HG02588 (cell line): ENCODE data around the gene MCCD1.
A peak's percentile ranks its signal among the peaks of the same experiment; 100 is the strongest.
"Not testable (repeated sequence)": the region's sequence is repeated elsewhere in the genome, so short reads cannot be mapped to it uniquely, and the experiment has no call there.

Experiments
- ATAC-seq: cut with Tn5 transposase; IDR thresholded peaks from one replicate; pipeline ENCODE4 v1.9.1; 2021; ENCODE audit warnings: mild to moderate bottlenecking, moderate library complexity; ENCODE audit not compliant: unreplicated experiment

The MCCD1 gene, protein sequence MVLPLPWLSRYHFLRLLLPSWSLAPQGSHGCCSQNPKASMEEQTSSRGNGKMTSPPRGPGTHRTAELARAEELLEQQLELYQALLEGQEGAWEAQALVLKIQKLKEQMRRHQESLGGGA

DNA sequence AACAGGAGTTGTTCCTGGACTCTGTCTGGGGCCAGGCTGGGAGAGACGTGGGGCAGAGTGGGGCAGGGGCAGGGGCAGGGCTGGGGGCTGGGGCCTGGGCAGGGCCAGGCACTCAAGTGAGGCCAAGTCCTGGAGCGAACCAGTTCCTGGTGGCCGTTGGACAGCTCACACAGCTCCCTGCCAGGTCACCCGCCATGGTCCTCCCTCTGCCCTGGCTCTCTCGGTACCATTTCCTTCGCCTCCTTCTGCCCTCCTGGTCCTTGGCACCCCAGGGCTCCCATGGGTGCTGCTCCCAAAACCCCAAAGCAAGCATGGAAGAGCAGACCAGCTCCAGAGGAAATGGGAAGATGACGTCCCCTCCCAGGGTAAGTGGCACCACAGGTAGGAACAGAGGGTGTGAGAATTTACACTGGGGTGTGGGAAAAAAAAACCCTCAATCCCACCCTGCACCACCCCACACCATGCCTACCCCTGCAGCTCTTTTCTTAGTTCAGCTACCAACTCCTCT, at the start of gene MCCD1:
Gene MCCD1 (plus strand): TSS at position 142 of the 508 bp plus-strand sequence. CDS start 53 bp downstream, at position 195.
- no peak for ATAC-seq

DNA sequence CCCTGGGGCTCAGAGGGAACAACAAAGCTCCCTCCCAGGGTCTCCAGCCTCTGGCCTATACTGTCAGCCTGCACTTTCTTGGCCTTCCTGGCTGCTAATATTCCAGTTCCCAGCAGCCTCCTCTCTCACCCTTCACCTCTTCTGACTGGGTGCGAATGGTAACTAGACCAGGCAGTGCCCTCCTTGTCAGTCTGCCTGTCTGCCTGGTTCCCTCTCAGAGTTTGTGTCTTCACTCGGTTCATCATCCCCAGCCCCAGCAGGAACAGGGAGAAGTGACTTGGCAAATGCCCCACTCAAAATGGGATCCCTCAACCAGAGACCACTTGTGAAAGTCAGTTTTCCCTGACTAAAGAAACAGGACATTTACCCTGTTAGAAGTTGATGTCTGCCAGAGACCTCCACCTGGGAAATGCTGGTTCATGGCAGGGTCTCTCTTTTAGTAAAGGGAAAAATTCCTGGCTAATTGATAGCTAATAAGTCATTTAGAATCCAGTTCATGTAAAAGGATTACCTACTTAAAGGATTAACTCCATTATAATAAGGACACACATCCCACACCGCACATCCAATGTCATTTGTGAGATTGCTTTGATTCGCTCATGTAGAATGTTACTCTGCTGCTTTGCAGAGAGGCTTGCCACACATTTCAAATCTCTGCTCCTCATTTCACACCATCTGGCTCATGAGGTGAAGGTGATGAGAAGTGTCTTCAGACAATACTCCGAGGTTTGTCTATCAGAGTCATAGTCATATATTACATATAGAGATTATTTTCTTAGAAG, 49.4 kb upstream of the MCCD1 start:
- ATAC-seq: no peak

DNA sequence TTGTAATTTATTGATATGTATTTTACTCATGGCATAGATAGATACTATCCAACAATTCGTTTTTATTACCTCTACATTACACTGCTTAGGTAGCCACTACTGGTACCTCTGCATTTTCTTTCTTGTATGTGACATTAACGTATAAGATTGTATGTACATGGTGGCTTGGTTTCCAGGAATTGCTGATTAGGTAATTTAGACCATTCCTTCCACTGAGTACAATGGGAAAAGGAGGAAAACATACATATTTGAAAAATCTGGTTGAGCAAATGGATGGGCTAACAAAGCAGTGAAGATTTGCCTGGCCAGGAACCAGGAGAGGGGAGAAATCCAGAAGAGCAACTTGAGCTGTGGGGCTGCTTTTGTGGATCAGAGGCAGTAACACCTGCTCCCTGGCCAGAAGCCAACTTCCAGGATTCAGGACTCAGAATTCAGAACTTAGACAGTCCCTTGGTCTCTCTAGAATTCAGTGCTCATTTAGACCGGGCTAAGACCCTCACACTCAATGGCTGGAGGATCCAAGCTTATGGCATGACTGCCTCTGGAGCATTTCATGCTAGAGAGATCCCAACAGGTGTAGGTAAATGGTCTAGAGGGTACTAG, 48.7 kb upstream of the MCCD1 start:
- no peak for ATAC-seq

DNA sequence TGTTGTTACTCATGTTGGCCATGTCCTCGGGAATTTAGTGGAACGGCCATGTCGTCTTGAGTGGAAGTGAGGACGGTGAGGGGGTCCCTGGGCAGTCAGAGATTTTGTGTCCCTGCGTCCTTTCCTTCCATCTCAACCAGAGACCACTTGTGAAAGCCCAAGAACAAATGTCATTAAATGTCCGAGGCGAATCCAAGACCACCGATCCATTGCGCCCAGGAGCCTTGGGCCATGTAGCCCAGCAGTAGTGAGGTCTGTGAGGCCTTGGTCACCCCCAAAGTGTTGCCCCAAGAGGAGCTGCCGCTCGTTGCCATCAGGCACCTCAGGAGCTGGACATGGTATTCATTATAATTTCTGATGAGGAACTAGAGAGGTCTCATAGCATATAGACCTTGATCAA, 48.2 kb upstream of the MCCD1 start:
- no peak for ATAC-seq

DNA sequence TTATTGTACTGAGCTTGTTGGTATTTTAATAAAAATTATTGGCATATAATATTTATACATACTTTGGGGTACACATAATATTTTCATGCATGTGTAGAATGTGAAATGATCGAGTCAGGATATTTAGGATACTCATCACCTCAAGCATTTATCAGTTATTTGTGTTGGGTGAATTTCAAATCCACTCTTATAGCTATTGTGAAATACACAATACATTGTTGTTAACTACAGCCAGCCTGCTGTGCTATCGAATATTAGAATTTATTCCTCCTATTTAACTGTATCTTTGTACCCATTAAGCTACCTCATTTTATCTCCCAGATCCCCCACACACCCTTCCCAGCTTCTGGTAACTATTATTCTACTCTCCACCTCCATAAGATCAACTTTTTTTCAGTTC, 45.4 kb upstream of the MCCD1 start:
- no peak for ATAC-seq

DNA sequence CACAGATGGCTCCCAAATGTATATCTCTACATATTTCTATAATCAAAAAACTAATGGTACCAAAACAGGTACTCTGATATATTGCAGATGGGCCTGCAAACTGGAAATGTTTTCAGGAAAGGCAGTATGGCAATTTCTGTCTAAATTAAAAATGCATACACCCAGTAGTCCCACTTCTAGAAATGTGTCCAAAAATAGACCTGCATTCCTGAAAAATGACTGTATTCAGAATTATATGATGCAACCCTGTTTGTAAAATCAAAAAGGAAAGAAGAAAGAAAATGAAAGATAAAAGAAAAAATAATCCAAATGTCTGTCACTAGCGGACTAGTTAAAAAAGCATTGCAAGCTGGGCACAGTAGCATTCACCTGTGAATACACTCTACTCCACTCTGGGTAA, 43.7 kb upstream of the MCCD1 start:
- ATAC-seq: no peak

DNA sequence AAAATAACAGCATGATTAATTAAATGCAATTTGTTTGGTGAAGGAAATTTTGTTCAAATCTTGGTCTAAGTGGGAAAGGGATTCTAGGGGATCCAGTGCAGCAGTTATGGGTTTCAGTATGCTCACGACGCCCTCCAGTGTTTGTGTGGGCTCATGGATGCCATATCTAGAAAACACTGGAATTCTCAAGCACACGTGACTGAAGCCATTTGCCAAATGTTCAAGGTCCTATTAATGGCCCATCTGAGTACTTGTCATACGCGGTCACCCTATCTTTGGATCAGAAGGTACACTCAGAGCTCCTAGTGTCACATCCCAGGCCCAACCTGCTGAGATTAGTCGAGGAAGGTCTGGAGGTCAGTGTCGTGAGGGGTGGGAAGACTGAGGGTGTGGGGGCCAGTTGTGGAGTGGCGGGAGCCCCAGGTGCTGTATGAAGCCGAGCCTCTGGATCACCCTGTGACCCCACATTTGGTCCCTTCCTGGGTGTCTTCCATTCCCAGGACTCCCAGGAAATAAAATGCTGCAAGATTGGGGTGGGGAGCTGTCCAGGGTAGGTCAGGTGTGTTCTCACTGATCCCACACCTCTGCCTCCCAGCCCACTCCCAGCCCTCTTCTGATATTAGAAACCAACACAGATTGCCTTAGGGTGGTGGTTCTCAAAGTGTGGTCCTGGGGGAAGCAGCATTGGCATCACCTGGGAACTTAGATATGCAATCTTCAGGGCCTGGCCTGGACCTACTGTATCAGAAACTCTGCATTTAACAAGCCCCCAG, 42.5 kb upstream of the MCCD1 start:
- ATAC-seq: not testable (repeated sequence)

DNA sequence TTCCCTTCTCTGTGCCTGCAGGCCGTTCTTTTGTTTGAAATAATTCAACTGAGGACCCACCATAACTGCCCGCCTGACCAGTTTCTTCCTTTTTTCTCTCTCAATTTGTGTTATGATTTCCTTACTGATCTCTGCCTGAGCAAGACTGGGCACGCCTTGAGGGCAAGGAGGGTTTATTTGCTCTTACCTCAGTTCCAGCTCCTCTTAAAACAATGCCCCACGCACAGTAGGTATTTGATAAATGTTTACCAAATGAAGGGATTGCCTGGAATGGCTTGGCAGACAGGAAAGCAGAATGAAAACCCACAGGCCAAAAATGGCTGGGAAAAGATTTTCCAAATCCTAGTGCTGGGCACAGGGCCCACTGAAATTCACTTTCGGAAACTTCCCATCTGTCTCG, 41.1 kb upstream of the MCCD1 start:
- ATAC-seq: not testable (repeated sequence)

DNA sequence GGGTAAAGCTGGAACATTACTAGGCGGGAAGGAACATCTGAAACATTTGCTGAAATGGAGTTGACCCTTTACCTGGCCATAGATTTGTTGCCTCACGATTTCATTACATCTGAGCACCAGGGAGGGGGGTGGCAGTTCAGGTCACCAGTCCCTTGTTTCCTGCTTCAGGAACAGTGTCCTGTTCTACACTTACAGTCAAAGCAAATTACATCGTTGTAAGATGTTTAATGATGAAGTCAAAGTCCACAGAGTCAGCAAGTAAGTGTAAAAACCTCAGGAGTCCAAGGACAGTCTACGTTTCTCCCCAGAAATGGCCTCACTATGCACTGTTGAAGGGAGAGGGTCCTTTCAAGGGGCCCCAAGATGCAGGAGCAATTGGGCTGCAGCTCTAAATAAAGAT, 39.7 kb upstream of the MCCD1 start:
- no peak for ATAC-seq

DNA sequence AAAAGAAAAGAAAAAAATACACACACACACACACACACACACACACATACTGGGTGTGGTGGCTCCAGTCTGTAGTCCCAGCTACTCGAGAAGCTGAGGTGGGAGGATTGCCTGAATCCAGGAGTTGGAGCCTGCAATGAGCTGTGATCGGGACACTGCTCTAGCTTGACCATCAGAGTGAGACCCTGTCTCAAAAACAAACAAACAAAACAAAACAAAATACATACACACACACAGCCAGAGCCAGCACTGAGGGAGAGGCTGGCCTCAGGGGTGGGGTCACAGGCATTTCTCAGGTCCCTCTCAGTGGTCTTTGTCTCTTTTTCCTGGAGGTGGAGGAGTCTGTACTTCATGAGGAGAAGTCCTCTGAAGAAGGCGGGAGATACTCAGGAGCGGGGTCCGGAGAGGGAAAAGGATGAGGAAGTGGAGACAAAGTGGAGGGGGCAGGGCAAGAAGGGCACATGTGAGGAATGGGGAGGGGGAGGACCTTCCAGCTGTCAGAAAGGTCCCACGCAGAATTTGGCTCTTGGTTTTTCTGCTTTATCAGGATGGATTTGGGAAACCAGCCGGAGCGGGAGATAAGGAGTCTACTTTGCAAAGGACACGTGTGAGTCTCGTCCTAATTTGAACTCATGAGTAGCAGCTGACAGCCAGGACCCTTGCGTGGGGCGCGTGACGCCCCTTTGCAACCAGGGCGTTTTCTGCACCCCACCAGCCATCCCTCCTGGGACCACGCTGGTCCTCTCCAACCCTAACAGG, 38.5 kb upstream of the MCCD1 start:
- ATAC-seq: no peak

DNA sequence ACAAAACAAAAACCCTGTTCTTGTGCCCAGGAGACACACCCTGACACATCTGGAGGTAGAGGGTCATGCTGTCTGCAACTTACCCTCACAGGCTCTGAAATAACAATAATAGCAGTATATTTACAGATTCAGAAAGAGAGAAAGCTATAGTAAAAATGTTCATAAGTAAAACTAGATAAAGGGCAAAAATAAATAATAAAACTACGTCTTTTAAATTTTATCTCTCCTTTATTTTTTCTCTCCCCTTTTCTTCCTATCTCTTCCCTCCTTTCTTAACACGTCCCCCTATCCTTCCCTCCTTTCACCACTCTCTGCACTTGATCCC, 35.2 kb upstream of the MCCD1 start:
- not testable (repeated sequence) for ATAC-seq

DNA sequence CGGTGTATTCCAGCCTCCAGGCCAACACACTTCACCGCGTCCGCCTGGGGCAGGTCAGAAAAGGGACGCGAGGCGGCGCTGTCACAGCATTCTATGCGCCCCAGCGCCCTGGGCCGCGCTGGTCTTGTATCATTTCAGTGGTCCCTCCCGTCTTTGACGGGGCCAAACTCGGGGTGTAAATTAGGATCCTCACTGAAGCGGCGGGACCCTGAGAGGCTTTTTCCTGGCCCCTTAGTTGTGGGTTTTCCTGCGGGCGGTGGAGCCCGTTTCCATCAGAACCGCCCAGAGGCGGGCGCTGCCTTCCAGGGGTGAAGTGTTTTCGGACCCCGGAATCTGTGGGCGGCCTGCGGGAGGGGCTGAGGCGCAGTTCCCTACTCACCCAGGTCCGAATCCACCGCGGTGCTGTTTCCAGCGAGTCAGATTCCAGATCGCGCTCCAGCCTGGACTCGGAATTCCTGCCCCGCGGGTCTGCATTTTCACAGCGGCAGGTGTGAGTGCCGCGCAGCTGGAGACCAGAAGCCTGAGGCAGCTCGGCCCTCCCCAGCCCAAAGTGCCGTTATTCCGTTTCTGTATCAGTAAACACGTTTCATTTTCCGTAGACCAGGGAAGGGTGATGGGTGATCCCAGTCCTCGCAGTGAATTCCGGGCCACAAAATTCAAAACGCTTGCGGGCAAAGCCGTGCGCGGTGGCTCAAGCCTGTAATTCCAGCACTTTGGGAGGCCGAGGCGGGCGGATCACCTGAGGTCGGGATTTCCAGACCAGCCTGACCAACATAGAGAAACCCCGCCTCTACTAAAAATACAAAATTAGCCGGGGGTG, 34.7 kb upstream of the MCCD1 start:
- no peak for ATAC-seq

DNA sequence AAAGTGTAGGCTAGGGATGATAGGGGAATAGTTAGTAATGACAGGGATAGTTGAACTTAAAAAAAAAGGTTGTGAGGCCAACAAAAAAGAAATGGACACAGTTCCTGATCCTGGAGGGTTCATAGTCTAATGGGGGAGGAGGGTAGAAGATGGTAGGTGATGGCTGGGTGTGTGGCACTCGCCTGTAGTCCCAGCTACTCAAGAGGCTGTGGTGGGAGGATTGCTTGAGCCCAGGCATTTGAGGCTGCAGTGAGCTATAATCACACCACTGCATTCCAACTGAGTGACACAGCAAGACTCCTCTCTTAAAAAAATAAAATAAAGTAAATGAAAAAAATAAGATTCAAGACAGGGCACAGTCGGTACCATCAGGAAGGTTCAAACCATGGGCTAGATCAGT, 33.2 kb upstream of the MCCD1 start:
- ATAC-seq: no peak

DNA sequence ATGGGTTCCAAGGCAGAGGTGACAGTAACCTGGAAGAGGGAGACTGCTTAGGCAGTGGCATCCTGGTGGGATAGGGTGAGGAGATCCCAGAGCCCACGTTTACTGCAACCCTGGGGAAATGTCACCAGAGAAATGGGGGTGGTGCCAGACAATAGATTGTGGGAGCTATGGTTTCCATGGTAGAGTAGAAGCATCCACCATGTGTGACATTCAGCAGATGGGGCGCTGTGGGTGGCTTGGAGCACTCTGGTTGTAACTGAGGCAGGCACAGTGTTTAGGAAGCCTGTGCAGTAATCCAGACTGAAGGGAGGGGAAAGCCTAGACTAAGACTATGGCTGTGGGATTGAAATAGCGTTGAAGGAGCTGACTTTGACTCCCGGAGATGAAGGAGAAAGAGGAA, 31.9 kb upstream of the MCCD1 start:
- ATAC-seq: not testable (repeated sequence)

DNA sequence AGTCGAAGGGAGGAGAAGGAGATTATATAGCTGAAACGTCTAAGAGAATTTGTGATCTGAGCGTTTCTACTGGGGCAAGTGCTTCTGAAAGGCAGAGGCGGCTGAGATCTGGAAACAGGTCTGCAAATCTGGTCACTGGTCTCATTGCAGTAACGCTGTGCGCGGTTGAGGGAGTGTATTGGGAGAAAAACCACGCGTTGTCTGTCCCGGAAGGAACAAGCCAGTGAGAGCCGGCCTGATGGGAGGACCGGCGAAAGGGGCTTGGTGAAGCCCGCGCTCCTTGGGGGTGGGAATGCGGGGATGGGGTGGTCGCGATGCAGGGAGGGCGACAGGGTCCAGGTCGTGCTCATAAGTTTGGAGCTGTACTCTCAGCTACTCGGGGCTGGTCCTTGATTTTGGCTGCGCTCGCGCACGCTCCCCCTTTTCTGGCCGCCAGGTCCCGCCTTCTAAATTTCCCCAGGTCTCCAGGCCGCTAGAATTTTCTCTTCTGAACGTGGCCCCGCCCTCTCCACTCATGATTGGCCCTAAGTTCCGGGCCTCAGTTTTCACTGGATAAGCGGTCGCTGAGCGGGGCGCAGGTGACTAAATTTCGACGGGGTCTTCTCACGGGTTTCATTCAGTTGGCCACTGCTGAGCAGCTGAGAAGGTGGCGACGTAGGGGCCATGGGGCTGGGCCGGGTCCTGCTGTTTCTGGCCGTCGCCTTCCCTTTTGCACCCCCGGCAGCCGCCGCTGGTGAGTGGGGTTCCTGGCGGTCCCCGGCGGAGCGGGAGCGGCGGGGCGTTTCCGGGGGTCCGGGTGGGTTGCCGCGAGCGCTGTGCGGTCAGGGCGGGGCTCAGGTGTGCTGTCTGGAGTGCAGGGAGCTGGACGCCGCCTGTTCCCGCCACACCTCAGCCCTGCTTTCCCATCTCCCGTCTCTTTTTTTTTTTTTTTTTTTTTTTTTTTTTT, 31.0 kb upstream of the MCCD1 start, which contains the start of gene MICB:
Gene MICB (plus strand): TSS at position 615 of the 946 bp plus-strand sequence. CDS start 49 bp downstream, at position 664.
- peak; percentile 62 for ATAC-seq

DNA sequence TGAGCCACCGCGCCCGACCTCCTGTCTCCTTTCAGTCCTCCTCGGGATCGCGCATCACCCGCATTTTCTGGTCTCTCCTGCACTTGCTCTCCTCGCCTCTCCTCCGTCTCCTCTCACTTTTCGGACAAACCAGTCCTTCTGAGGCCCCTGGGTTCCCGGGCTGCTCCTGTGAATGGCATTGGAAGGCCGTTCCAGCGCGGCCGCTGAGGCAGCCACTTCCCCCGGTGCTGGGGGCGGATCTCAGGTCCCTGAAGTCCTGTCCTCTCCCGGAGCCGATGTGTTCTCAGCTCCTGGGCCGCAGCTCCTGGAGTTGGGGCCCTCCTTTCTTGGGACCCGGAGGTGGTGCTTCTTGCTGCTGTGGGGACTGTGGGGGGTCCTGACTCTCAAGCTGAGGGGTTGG, 30.0 kb upstream of the MCCD1 start:
- no peak for ATAC-seq

DNA sequence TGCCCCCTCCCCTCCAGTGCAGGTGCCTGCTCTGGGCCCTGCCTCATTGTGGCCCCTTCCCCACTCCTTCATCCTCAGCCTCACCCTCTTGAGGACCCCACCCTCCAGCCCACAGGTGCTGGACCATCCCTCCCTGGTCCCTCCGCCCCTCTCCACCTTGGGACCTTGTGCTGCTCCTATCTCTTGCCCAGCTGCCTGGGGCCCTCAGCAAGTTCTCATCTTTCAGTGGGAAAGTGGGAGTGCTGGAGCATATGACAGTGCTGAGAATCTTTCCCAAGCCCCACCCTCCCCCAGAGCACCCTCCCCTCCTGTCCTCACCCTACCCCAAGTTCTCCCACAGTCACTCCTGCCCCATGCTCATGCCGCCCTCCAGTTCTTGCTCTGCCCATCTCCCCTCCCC, 29.1 kb upstream of the MCCD1 start:
- not testable (repeated sequence) for ATAC-seq

DNA sequence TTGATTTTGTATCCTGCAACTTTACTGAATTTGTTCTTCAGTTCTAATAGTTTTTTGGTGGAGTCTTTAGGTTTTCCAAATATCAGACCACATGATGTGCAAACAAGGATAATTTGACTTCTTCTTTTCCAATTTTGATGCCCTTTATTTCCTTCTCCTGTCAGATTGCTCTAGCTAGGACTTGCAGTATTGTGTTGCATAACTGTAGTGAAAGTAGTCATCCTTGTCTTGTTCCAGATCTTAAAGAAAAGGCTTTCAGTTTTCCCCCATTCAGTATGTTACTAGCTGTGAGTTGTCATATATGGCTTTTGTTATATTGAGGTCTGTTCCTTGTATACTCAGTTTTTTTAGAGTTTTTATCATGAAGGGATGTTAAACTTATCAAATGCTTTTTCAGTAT, 26.2 kb upstream of the MCCD1 start:
- no peak for ATAC-seq

DNA sequence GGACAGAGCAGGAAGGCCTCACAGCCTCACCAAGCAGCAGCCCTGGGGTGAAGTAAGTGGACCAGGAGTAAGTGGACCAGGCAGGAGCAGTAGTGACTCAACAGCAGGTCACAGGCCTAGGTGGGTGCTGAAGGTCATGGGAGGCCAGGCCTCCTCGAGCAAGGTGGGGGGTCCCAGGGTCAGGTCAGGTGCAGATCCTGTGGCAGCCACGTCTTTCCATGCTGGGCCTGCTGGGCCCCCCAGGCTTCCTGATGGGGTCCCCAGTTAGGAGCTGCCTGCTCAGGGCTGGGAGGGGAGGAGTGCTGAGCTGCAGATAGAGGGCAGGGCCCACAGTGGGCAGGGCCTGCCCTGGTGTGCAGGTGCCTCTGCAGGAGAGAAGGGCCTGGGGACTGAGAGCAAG, 19.7 kb upstream of the MCCD1 start:
- ATAC-seq: not testable (repeated sequence)
